ENCODE results near the gene JARID2. TPM values are rescaled to one million over a fixed set of nuclear protein-coding genes. Genes with fewer than 3 reads are reported as not detected.
A peak's percentile ranks its signal among the peaks of the same experiment; 100 is the strongest.

The JARID2 gene
- total RNA-seq, 1 experiment from 2014 or later: 21.0 TPM

DNA sequence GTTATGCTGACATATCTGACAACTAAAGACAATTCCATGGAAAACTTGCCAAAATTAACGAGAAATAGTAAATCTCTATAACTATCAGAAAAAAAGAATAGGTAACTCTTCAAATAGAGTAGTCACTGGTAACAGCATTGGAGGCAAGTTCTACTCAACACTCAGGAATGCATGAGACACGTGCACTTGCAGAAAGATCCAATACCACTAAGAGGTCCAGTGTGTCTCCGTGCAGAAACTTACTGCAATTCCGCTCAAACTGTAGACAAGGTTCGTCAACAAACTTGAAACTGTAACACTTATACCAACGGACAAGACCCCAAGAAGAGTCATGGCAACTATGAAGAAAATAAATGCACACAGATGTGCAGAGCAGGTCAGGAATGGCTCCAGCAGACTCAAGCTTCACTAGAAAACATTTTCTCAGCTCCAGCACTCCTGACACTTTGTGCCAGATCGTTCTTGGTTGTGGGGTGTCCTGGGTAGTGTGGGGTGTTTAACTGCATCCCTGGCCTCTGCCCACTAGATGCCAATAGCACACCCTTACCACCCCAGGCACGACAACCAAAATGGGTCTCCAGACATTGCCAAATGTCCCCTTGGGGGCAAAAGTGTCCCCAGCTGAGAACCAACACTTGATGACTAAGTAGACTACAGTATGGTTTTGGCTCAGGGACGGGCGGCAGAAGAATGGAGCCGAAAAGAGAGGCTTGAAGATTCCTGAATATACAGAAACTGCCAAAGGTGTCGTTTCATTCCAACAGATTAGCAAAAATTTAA is 282.2 kb downstream of the JARID2 start:
- H3K27me3 Mint-ChIP-seq (ENCODE audit: insufficient read depth, unreplicated experiment): no peaks in the 10 kb centered on the region
- intact Hi-C loops (cut with micrococcal nuclease): no loop called here
- H3K36me3 Mint-ChIP-seq (ENCODE audit: insufficient read depth, unreplicated experiment): peaks cover 30% of the 10 kb centered on the region
- DNase-seq (ENCODE audit: unreplicated experiment): no peak
- ChIA-PET POLR2A (interaction anchor here (1.3 kb wide), 1 partner anchor 57 kb away, joined by 3 read pairs; no protein-coding TSS in a partner anchor), CTCF (interaction anchor here (0.6 kb wide), 1 partner anchor 746 kb away, joined by 3 read pairs; no protein-coding TSS in a partner anchor)
- no TSS peak for BruUV-seq (replicated peaks)
- no peaks in the 10 kb centered on the region for H3K9me3 Mint-ChIP-seq (ENCODE audit: unreplicated experiment)
- H3K4me1 Mint-ChIP-seq (ENCODE audit: insufficient read depth, unreplicated experiment): peaks cover 6% of the 10 kb centered on the region
- no peak overlapping the region for H3K4me3 Mint-ChIP-seq (ENCODE audit: unreplicated experiment)
- TF ChIP-seq CTCF (IDR thresholded peaks at IDR 0.05; ENCODE audit: unreplicated experiment): no peak
- H3K27ac Mint-ChIP-seq (ENCODE audit: low read depth, unreplicated experiment): peak overlapping the region; percentile 31

DNA sequence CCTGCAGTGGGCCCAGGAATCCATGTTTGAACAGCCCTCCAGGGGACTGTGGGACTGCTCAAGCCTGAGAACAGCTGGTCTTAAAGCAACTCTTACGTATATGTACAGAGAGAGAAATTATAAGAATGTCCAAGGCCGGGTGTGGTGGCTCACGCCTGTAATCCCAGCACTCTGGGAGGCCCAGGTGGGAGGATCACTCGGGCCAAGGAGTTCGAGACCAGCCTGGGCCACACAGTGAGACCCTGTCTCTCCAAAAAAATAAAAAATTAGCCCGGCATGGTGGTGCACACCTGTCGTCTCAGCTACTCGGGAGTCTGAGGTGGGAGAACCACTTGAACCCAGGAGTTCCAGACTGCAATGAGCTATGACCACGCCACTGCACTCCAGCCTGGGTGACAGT is 283.0 kb downstream of the JARID2 start:
- Mint-ChIP-seq H3K4me3 (ENCODE audit: unreplicated experiment) (no peak overlapping the region), H3K27me3 (ENCODE audit: insufficient read depth, unreplicated experiment) (no peaks in the 10 kb centered on the region), H3K9me3 (ENCODE audit: unreplicated experiment) (no peaks in the 10 kb centered on the region), H3K36me3 (ENCODE audit: insufficient read depth, unreplicated experiment) (peaks cover 21% of the 10 kb centered on the region), H3K27ac (ENCODE audit: low read depth, unreplicated experiment) (peak overlapping the region; percentile 31), H3K4me1 (ENCODE audit: insufficient read depth, unreplicated experiment) (peaks cover 11% of the 10 kb centered on the region)
- no peak for TF ChIP-seq CTCF (IDR thresholded peaks at IDR 0.05; ENCODE audit: unreplicated experiment)
- BruUV-seq (replicated peaks): no TSS peak
- CTCF ChIA-PET: no interaction called here
- intact Hi-C loops (cut with micrococcal nuclease): no loop called here
- DNase-seq (ENCODE audit: unreplicated experiment): no peak
- POLR2A ChIA-PET: no interaction called here

GRCh38 chr6:15530411-15530810 is 284.5 kb downstream of the JARID2 start:
- H3K4me3 Mint-ChIP-seq (ENCODE audit: unreplicated experiment): no peak overlapping the region
- CTCF ChIA-PET: no interaction called here

GRCh38 chr6:15531973-15532372 is 286.1 kb downstream of the JARID2 start:
- no peak for TF ChIP-seq CTCF (IDR thresholded peaks at IDR 0.05; ENCODE audit: unreplicated experiment)
- BruUV-seq (replicated peaks): no TSS peak
- Mint-ChIP-seq H3K36me3 (ENCODE audit: insufficient read depth, unreplicated experiment) (peaks cover 9% of the 10 kb centered on the region), H3K27ac (ENCODE audit: low read depth, unreplicated experiment) (peak overlapping the region; percentile 14), H3K9me3 (ENCODE audit: unreplicated experiment) (no peaks in the 10 kb centered on the region), H3K4me3 (ENCODE audit: unreplicated experiment) (no peak overlapping the region), H3K4me1 (ENCODE audit: insufficient read depth, unreplicated experiment) (peaks cover 7% of the 10 kb centered on the region), H3K27me3 (ENCODE audit: insufficient read depth, unreplicated experiment) (no peaks in the 10 kb centered on the region)
- intact Hi-C loops (cut with micrococcal nuclease): no loop called here
- ChIA-PET CTCF (no interaction called here), POLR2A (no interaction called here)
- DNase-seq (ENCODE audit: unreplicated experiment): no peak

More at GRCh38 chr6:15530411-15530810, 284.5 kb downstream of the JARID2 start:
- Mint-ChIP-seq H3K36me3 (ENCODE audit: insufficient read depth, unreplicated experiment) (peaks cover 15% of the 10 kb centered on the region), H3K4me1 (ENCODE audit: insufficient read depth, unreplicated experiment) (peaks cover 13% of the 10 kb centered on the region), H3K27ac (ENCODE audit: low read depth, unreplicated experiment) (no peak overlapping the region), H3K9me3 (ENCODE audit: unreplicated experiment) (no peaks in the 10 kb centered on the region), H3K27me3 (ENCODE audit: insufficient read depth, unreplicated experiment) (no peaks in the 10 kb centered on the region)
- no peak for DNase-seq (ENCODE audit: unreplicated experiment)
- no TSS peak for BruUV-seq (replicated peaks)
- intact Hi-C loops (cut with micrococcal nuclease): no loop called here
- TF ChIP-seq CTCF (IDR thresholded peaks at IDR 0.05; ENCODE audit: unreplicated experiment): no peak
- POLR2A ChIA-PET: interaction anchor here (0.7 kb wide), 1 partner anchor 78 kb away, joined by 4 read pairs; no protein-coding TSS in a partner anchor
